K562 (cell line): Measurements from ENCODE around the gene C4BPB.

Experiments used
- RBFOX2 ChIP-seq: fragments of 200-400 bp; formaldehyde crosslinking; IDR thresholded peaks from 2 replicates; pipeline ENCODE4 v1.6.1; 2017; ENCODE audit warnings: low read depth, mild to moderate bottlenecking, low read length, moderate library complexity
- ZNF124 ChIP-seq: sonication (generic); formaldehyde crosslinking; IDR thresholded peaks from 2 replicates; pipeline ENCODE4 v1.8.1; 2022; ENCODE audit warnings: missing genetic modification reagents
- ZNF408 ChIP-seq: fragments of 250-450 bp; sonication (Bioruptor Pico); IDR thresholded peaks from 2 replicates; pipeline ENCODE4 v1.4.0; 2020; ENCODE audit warnings: low read depth, mild to moderate bottlenecking, moderate library complexity
- TF ChIP-seq, protein P1 (sequence below), 2 experiments: IDR thresholded peaks; 2 replicates each; pipeline ENCODE4 v1.6.1; 2012; ENCODE audit warnings: improper control_type of control experiment in 2 of 2, low read depth in 2 of 2, low read length in 2 of 2, borderline replicate concordance in 1 of 2

DNA sequence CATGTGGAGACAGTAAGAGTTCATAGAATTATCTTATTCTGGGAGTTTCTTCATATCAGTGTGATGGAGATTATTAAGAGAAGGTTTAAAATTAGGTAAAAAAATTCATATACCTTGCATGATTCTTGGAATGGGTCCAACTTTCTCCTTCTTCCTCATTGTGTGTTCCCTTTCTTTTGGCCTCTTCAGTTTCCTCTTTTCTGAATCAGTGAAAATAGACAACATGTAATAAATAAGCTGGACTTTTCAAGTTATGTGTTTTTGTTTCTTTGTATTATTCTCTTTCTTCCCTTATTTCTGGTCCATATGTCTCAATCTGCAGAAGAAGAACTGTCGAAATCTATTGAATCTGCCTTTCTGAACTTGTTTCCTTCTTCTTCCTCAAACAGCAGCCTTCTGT lies 45.9 kb downstream of the C4BPB start:
- TF ChIP-seq ZNF408 (CRISPR knock-in tag) (no peak), RBFOX2 (no peak), ZNF124 (CRISPR knock-in tag) (no peak)
- TF ChIP-seq, protein P1, sequence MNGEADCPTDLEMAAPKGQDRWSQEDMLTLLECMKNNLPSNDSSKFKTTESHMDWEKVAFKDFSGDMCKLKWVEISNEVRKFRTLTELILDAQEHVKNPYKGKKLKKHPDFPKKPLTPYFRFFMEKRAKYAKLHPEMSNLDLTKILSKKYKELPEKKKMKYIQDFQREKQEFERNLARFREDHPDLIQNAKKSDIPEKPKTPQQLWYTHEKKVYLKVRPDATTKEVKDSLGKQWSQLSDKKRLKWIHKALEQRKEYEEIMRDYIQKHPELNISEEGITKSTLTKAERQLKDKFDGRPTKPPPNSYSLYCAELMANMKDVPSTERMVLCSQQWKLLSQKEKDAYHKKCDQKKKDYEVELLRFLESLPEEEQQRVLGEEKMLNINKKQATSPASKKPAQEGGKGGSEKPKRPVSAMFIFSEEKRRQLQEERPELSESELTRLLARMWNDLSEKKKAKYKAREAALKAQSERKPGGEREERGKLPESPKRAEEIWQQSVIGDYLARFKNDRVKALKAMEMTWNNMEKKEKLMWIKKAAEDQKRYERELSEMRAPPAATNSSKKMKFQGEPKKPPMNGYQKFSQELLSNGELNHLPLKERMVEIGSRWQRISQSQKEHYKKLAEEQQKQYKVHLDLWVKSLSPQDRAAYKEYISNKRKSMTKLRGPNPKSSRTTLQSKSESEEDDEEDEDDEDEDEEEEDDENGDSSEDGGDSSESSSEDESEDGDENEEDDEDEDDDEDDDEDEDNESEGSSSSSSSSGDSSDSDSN (IDR thresholded peaks at IDR 0.05; ENCODE audit: borderline replicate concordance in 1 of 2, low read depth in 2 of 2, low read length in 2 of 2), result no peak
